Ishikawa (cell line): ENCODE measurements around the gene PAK6.

Experiments
- CEBPB ChIP-seq: IDR thresholded peaks from 2 replicates; pipeline ENCODE4 v1.6.1; 2012
- EP300 ChIP-seq: IDR thresholded peaks from 2 replicates; pipeline ENCODE4 v1.6.1; 2012; ENCODE audit warnings: borderline replicate concordance
- RAD21 ChIP-seq: IDR thresholded peaks from 2 replicates; pipeline ENCODE4 v1.6.1; 2012; ENCODE audit warnings: low read depth
- TF ChIP-seq, protein P1 (sequence below): IDR thresholded peaks from 2 replicates; pipeline ENCODE4 v1.6.1; 2012

DNA sequence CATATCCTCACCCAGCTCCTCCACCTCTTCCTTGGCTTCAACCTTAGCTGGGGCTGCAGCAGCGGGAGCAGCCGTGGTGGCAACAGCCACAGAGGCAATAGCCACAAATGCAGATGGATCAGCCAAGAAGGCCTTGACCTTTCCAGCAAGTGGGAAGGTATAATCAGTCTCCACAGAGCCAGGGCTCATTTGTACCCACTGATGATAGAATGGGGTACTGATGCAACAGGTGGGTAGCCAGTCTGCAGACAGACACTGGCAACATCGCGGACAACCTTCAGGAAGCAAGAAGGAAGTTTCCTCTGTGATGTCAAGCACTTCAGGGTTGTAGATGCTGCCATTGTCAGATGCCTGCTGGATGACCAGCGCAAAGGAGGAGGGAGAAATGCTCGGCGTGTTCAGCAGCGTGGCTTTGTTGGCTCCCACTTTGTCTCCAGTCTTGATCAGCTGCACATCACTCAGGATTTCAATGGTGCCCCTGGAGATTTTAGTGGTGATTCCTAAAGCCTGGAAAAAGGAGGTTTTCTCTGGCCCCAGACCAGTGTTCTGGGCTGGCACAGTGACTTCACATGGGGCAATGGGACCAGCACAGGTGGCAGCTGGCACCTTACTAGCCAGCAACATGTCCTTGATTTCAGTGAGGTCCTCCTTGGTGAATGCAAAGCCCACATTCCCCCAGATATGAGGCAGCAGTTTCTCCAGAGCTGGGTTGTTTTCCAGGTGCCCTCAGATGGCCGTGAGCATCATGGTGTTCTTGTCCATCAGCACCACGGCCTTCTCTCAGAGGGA is 73.7 kb downstream of the PAK6 start:
- TF ChIP-seq CEBPB (no peak), EP300 (no peak), RAD21 (no peak)
- TF ChIP-seq, protein P1, sequence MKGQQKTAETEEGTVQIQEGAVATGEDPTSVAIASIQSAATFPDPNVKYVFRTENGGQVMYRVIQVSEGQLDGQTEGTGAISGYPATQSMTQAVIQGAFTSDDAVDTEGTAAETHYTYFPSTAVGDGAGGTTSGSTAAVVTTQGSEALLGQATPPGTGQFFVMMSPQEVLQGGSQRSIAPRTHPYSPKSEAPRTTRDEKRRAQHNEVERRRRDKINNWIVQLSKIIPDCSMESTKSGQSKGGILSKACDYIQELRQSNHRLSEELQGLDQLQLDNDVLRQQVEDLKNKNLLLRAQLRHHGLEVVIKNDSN = no peak
